Measurements from ENCODE around the gene RITA1.
A peak's percentile ranks its signal among the peaks of the same experiment; 100 is the strongest.

RITA1 gene

GRCh38 chr12:113154351-113154973, 31.1 kb upstream of the RITA1 start:
- DNase-seq (ENCODE audit: low spot score) = no peak

DNA sequence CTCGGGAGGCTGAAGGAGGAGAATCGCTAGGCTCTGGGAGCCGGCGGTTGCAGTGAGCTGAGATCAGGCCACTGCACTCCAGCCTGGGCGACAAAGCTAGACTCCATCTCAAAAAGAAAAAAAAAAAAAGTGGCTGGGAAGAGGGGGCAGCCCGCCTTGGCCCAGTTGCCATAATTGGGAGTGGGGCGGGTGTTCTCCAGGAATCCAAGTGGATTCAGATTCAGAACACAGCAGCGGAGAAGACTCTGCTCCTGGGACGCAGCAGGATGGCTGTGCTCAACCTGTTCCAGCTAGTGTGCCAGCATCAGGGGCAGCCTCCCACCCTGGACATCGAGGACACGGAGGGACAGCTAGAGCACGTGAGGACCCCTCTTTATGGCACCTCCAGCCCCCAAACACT, 30.5 kb upstream of the RITA1 start:
- no peak for DNase-seq (ENCODE audit: low spot score)

DNA sequence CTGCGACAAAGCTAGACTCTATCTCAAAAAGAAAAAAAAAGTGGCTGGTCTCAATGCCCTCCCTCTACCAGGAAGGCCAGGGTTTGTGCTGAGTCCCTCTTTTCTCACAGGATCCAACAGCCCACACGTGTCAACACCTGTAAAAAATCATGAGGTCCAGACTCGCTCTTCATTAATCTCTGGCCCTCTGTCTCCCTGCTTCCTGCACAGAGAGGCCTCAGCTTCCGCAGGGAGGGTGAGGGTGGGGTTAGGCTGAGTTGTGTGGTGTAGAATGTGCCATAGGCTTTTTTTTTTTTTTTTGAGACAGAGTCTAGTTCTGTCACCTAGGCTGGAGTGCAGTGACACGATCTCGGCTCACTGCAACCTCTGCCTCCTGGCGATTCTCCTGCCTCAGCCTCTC, 29.9 kb upstream of the RITA1 start:
- DNase-seq (ENCODE audit: low spot score) = no peak

DNA sequence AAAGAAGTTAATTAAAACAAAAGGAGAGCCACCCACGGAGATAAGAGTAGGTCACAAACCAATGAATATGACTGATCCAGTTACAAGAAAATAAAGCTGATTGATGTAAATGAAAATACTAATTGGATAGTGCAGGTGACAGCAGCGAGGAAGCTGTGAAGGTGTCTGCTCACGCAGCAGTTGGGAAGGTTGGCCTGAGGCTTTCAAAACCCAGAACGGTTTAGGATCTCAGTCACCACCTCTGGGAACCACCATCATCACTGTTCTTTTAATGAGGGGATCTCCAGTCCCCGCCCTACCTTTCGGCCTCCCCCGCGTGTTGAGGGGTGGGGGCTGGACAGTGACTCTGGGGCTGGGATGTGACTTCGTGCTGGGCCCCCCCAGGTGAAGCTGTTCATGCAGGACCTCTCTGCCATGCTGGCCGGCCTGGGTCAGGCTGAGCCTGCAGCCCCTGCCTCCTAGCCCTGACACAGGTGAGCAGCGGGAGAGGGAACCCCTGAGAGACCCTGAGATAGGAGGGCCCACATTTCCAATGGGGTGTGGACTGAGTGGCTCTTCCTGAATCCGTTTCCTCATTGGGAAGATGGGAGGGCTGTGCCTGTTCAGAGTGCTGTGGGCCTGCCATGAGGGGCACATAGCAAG, 28.2 kb upstream of the RITA1 start:
- no peak for DNase-seq (ENCODE audit: low spot score)

- DNase-seq (ENCODE audit: low spot score) = no peak
Measured at GRCh38 chr12:113158439-113159203, 26.9 kb upstream of the RITA1 start.

DNA sequence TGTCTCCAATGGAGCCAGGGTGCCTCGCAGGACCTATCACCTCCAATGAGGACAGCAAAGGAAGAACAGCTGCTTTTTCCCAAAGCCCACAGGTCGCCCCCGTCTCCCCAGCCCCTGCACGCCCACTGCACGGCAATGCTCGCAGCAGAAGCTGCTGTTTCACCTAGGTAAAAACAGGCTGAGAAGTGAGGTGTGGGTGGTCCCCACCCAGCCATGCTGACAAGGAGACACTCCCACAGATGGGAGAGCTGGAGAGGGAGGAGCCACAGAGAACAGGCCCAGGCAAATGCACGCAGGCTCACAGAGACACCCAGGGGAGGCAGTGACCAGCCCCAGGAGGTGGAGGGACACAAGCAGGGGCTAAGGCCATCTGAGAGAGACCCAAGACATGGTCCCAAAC, 25.6 kb upstream of the RITA1 start:
- DNase-seq (ENCODE audit: low spot score) = no peak

- DNase-seq (ENCODE audit: low spot score) = no peak
Measured at GRCh38 chr12:113161415-113162016, 24.0 kb upstream of the RITA1 start.

DNA sequence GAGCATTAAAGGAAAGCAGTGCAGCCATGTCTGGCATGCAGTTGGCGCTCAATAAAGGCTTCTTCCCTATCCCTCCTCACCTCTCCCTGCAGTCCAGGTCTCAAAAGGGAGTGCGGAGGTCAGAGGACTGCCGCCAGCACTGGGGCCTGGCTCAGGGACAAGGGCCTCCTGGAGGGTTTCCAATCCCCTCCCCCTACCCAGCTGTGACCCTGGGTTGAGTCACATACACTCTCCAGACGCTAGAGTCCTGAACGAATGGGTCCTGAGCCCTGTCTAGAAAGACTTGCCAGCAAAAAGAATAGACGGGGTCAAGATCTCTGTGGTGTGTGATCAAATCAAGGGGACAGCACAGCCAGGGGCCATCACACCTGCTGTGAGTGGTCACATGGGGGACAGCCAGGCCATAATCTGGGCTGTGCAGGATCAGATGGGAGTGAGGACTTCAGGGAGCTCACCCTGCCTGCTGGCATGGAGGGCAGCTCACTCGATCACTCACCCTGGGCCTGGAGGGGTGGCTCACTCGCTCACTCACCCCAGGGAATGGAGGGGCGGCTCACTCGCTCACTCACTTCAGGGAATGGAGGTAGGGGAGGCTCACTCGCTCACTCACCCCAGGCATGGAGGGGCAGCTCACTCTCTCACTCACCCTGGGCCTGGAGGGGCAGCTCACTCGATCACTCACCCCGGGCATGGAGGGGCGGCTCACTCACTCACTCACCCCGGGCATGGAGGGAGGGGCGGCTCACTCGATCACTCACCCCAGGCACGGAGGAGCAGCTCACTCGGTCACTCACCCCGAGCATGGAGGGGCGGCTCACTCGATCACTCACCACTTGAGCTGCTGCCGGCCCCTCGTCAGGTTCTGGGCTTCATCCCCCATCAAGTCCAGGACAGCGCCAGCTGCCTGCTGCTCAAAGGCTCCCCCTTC, 23.2 kb upstream of the RITA1 start:
- no peak for DNase-seq (ENCODE audit: low spot score)

DNA sequence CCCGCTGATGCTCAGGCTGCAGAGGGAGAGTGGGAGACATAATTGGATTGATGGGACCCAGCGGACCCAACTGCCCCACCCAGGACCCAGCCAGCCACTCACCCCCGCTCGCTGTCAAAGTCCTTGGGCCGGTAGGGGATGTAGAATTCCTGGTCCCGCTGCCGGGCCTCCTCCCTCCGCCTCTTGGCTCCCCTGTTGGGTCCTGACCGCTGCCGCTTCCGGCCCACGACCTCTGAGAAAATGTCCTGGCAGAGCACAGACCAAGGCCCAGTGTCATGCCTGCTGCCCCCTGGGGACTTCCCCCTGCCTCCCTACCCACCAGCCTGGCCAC, 22.5 kb upstream of the RITA1 start:
- no peak for DNase-seq (ENCODE audit: low spot score)

DNA sequence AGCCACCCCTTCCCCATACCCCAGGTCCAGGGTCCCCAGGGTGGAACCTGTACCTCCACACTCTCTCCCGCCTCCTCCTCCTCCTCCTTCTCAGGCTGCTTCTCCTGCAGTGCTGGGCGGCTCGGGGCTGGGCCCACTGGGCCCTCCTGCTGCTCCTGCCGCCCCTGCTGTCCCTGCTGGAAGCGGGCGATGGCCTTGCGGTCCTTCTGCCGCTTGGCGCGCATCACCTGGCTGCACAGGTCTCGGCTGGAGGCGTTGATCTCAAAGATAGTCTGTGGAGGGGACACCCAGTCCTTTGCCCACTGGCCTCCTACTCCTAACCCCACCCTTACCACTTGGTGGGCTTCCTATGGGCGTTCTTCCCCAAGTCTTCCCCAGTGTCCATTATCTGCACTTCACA, 21.5 kb upstream of the RITA1 start:
- no peak for DNase-seq (ENCODE audit: low spot score)

GRCh38 chr12:113165521-113166450, 19.7 kb upstream of the RITA1 start:
- no peak for DNase-seq (ENCODE audit: low spot score)

GRCh38 chr12:113167868-113168267, 17.7 kb upstream of the RITA1 start:
- no peak for DNase-seq (ENCODE audit: low spot score)

DNA sequence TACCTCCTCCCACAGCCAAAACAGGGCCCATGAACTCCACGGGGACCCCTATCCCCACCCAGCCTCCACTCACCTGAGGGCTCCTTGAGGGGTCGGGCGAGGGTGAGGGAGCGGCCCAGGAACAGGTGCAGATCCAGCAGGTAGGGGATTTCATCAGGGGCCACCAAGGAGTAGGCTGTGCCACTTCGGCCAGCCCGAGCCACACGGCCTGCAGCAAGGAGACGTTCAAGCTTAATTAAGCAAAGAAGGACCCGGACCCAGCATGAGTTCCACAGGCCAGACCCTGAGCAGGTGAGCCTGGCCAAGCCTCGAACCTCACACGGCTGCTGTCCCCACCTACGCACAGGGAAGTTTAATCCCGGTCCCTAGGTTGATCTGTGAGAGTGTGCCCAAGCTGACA, 15.8 kb upstream of the RITA1 start:
- no peak for DNase-seq (ENCODE audit: low spot score)

DNA sequence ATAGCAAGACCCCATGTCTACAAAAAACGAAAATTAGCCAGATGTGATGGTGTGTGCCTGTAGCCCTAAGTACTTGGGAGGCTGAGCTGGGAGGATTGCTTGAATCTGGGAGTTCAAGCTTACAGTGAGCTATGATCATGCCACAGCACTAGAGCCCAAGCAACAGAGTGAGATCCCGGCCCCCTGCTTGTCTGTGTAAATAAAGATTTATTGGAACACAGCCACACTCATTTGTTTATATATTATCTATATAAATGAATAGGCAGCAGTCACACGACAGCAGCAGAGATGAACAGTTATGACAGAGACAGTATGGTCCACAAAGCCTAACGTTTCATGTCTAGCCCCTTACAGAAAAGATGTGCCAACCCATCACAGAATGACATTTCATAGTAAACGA, 15.1 kb upstream of the RITA1 start:
- DNase-seq (ENCODE audit: low spot score) = no peak

GRCh38 chr12:113170926-113171325, 14.6 kb upstream of the RITA1 start:
- no peak for DNase-seq (ENCODE audit: low spot score)

DNA sequence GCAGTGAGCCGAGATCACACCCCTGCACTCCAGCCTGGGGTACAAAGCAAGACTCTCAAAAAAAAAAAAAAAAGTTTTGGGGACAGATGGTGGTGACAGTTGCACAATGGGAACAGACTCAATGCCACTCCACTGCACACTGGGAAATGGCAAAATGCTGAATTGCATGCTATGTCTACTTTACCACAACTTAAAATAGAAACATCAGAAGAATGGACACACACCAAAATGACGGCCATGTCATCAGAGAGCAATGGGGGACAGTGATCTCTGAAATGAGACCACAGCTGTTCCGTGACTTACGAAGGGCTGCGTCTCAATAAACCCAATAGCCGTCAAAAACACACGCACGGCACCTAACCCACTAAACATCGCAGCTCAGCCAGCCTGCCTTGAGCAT, 14.0 kb upstream of the RITA1 start:
- DNase-seq (ENCODE audit: low spot score) = no peak

DNA sequence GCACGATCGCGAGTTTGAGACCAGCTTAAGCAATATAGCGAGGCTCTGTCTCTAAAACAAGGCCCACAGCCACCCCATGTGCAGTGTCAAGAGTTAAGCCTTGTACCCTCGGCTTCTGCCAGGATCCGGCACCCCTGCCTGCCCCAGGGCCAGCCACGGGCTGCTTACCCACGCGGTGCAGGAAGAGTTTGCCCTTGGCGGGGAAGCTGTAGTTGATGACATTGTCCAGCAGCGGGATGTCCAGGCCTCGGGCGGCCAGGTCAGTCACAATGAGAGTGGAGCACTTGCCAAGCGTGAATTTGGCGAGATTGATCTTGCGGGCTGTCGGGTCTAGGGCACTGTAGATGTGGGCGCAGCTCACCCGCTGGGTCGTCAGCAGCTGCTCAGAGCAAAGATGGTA, 13.3 kb upstream of the RITA1 start:
- no peak for DNase-seq (ENCODE audit: low spot score)

- no peak for DNase-seq (ENCODE audit: low spot score)
Measured at GRCh38 chr12:113173081-113173698, 12.3 kb upstream of the RITA1 start.

GRCh38 chr12:113174461-113175384, 10.8 kb upstream of the RITA1 start:
- DNase-seq (ENCODE audit: low spot score) = peak; percentile 91

Data from GM03348 (cell line).